ENCODE measurements around the gene GALNT2. TPM values are rescaled to one million over a fixed set of nuclear protein-coding genes. Genes with fewer than 3 reads are reported as not detected.

GALNT2 gene
- total and polyA plus RNA-seq, 2 of the 13 experiments (the other 11 are each of a cell fraction or from before 2014, with no cell fraction given), result 39.3 to 39.6 TPM

- peaks cover 0 to 4% of the 10 kb centered on the region in 2 experiments; a peak in 2 of 5 replicates for H3K36me3 ChIP-seq (replicated peaks in 1 of 2; ENCODE audit: control insufficient read depth in 1 of 2, insufficient read depth in 2 of 2, low read length in 2 of 2)
- POLR2A ChIA-PET, result no interaction called here
- peaks cover 3% of the 10 kb centered on the region for H4K20me1 ChIP-seq (ENCODE audit: insufficient read depth, low read length)
- no peak overlapping the region for H3K4me3 ChIP-seq (replicated peaks in 1 of 3; ENCODE audit: insufficient read depth in 1 of 3, low read depth in 2 of 3, low read length in 3 of 3)
- H2AFZ ChIP-seq (ENCODE audit: low read length), result no peak overlapping the region
- H3K4me1 ChIP-seq (ENCODE audit: insufficient read depth, low read length), result no peaks in the 10 kb centered on the region
- H3K9me3 ChIP-seq (ENCODE audit: low read length), result no peaks in the 10 kb centered on the region
- intact Hi-C loops (cut with micrococcal nuclease; ENCODE audit: unreplicated experiment) (no loop called here), in situ Hi-C loops (cut with HindIII; ENCODE audit: extremely low pct_ligation_motif_present, low pct_unique_long_range_greater_than_20kb) (no loop called here)
- CTCF ChIA-PET (ENCODE audit: low intra/inter-chr PET ratio, low total read pairs), result no interaction called here
- FAIRE-seq (no peak), ATAC-seq (no peak), DNase-seq (ENCODE audit: low spot score) (no peak)
- H3K4me2 ChIP-seq (ENCODE audit: low read depth, low read length), result no peak overlapping the region
- BruUV-seq (replicated peaks), result no TSS peak
- no peak overlapping the region for H3K9ac ChIP-seq (ENCODE audit: insufficient read depth, low read depth, low read length)
- no peaks in the 10 kb centered on the region for H3K79me2 ChIP-seq (ENCODE audit: insufficient read depth, low read length)
- no peak overlapping the region for H3K27ac ChIP-seq (ENCODE audit: extremely low read length, insufficient read depth, low read length)
- H3K27me3 ChIP-seq (ENCODE audit: control insufficient read depth in 1 of 2, insufficient read depth in 2 of 2, low read length in 2 of 2), result no peaks in the 10 kb centered on the region; a peak in 1 of 5 replicates
- 98% methylated on average over 5 of the region's 7 CpGs for WGBS (ENCODE audit: low lambda C conversion rate)
- TF ChIP-seq, protein P1, sequence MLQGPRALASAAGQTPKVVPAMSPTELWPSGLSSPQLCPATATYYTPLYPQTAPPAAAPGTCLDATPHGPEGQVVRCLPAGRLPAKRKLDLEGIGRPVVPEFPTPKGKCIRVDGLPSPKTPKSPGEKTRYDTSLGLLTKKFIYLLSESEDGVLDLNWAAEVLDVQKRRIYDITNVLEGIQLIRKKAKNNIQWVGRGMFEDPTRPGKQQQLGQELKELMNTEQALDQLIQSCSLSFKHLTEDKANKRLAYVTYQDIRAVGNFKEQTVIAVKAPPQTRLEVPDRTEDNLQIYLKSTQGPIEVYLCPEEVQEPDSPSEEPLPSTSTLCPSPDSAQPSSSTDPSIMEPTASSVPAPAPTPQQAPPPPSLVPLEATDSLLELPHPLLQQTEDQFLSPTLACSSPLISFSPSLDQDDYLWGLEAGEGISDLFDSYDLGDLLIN (CRISPR knock-in tag; IDR thresholded peaks at IDR 0.05; ENCODE audit: borderline replicate concordance), result no peak
- TF ChIP-seq POLR2G (IDR thresholded peaks at IDR 0.05; ENCODE audit: low read depth, low read length) (no peak), NFKB2 (CRISPR knock-in tag; IDR thresholded peaks at IDR 0.05; ENCODE audit: borderline replicate concordance) (no peak), GATAD1 (CRISPR knock-in tag; IDR thresholded peaks at IDR 0.05) (no peak), KAT8 (CRISPR knock-in tag; IDR thresholded peaks at IDR 0.05) (no peak), MAFG (CRISPR knock-in tag; IDR thresholded peaks at IDR 0.05) (no peak), MAFF (IDR thresholded peaks at IDR 0.05; ENCODE audit: low read depth, low read length) (no peak), ZNF232 (CRISPR knock-in tag; IDR thresholded peaks at IDR 0.05; ENCODE audit: borderline replicate concordance) (no peak), ZNF296 (CRISPR knock-in tag; conservative IDR thresholded peaks at IDR 0.05) (no peak), ZNF335 (CRISPR knock-in tag; IDR thresholded peaks at IDR 0.05) (no peak), ZNF350 (CRISPR knock-in tag; IDR thresholded peaks at IDR 0.05; ENCODE audit: borderline replicate concordance, low read depth) (no peak), SNAPC2 (CRISPR knock-in tag; IDR thresholded peaks at IDR 0.05) (no peak), ATF1 (CRISPR knock-in tag; IDR thresholded peaks at IDR 0.05) (no peak), BRD4 (CRISPR knock-in tag; IDR thresholded peaks at IDR 0.05) (no peak), THRA (CRISPR knock-in tag; IDR thresholded peaks at IDR 0.05; ENCODE audit: borderline replicate concordance) (no peak), AKNA (CRISPR knock-in tag; IDR thresholded peaks at IDR 0.05; ENCODE audit: borderline replicate concordance) (no peak)
- TF ChIP-seq, protein P2, sequence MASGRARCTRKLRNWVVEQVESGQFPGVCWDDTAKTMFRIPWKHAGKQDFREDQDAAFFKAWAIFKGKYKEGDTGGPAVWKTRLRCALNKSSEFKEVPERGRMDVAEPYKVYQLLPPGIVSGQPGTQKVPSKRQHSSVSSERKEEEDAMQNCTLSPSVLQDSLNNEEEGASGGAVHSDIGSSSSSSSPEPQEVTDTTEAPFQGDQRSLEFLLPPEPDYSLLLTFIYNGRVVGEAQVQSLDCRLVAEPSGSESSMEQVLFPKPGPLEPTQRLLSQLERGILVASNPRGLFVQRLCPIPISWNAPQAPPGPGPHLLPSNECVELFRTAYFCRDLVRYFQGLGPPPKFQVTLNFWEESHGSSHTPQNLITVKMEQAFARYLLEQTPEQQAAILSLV (CRISPR knock-in tag; IDR thresholded peaks at IDR 0.05; ENCODE audit: borderline replicate concordance), result no peak
Observed at GRCh38 chr1:230174041-230174440, 107.0 kb downstream of the GALNT2 start.

All from HepG2 (cell line).